Hematopoietic multipotent progenitor cell (in vitro differentiated cells): ENCODE measurements around the gene SYAP1. TPM values are rescaled to one million over a fixed set of nuclear protein-coding genes. Genes with fewer than 3 reads are reported as not detected.
"Not testable (repeated sequence)": the region's sequence is repeated elsewhere in the genome, so short reads cannot be mapped to it uniquely, and the experiment has no call there.

ENCODE experiments used
- DNase-seq, 3 donors: peaks; one replicate each; pipeline ENCODE4 v3.0.0-alpha.2; 2011 to 2015; ENCODE audit warnings: low read depth in 2 of 3, low spot score in 2 of 3
- total RNA-seq: library from RNA; depleted of rRNA; stranded (reverse); fragments of >200 nt; gene quantifications from one replicate; pipeline ENCODE4 v1.2.3, GENCODE V29; 2012

The SYAP1 gene, protein sequence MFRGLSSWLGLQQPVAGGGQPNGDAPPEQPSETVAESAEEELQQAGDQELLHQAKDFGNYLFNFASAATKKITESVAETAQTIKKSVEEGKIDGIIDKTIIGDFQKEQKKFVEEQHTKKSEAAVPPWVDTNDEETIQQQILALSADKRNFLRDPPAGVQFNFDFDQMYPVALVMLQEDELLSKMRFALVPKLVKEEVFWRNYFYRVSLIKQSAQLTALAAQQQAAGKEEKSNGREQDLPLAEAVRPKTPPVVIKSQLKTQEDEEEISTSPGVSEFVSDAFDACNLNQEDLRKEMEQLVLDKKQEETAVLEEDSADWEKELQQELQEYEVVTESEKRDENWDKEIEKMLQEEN
- 10.8 TPM for total RNA-seq

- peak; percentile 86 to 95 (median 94) for DNase-seq
Observed at GRCh38 chrX:16719334-16720084, at the start of gene SYAP1. Gene SYAP1 (plus strand): TSS chrX:16719612. CDS start chrX:16719725, 113 bp downstream.

DNA sequence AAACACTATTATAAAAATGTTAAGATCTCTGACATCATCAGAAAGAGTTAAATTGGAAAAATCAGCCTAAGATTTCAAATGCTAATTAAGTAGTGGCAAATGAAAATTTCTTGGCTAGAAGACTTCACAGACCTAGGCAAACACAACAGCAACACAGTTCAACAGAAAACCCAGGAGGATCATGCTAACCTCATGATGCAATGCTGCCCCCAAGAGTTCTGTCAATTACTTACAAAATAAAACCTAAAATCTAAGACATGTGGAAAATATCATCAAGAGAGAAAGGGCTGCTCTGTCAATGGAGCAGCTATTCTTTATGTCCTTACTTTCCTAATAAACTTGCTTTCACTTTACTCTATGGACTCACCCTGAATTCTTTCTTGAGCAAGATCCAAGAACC is 48.4 kb upstream of the SYAP1 start:
- peak in 2 of 3 donors; percentile 15 to 59 for DNase-seq

- DNase-seq, result no peak
Observed at GRCh38 chrX:16678689-16679088, 40.7 kb upstream of the SYAP1 start.

DNA sequence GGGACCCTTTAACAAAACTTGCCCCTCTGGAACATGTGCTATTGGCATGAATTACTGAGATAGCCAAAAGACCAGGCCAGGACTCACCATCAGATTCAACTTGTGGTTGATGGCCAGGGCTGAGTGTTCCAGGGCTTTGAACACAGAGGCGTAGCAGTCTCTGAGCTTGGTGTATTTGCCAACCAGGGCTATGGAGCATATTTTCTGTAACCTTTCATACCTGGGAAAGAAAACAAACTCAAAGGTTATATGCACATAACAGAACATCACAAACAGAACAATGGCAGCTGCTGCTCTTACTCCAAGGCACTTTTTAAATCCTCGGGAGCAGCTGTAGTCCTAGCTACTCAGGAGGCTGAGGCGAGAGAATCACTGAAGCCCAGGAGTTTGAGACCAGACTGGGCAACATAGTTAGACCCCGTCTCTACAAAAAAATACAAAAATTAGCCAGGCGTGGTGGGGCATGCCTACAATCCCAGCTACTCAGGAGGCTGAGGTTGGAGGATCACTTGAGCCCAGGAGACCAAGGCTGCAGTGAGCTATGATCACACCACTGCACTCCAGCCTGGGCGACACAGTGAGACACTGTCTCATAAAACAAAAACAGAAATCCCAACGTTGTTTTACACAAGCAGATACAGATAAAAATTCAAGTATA is 36.3 kb upstream of the SYAP1 start:
- DNase-seq, result no peak

- no peak for DNase-seq
Observed at GRCh38 chrX:16687514-16687913, 31.9 kb upstream of the SYAP1 start.

- DNase-seq, result peak in 1 of 3 donors; percentile 54
Observed at GRCh38 chrX:16695079-16695676, 24.2 kb upstream of the SYAP1 start.

GRCh38 chrX:16696956-16697355 is 22.5 kb upstream of the SYAP1 start:
- no peak for DNase-seq

- DNase-seq, result no peak
Observed at GRCh38 chrX:16699389-16699788, 20.0 kb upstream of the SYAP1 start.

DNA sequence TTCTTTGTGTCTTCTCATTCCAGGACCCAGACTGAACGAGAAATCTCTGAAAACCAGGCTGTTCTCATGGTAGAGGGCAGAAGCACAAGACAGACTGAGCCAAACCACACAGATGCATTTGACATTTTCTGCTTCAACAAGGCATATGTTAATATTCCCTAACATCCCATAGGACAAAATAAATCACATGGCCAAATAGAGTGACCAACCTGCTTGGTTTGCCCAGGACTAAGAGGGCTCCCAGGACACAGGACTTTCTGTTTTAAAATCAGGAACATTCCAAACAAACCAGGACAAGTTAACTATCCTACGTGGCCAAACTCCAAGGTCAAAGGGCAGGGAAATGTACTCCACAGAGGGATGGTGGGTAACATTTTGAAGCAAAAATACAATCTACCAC is 18.7 kb upstream of the SYAP1 start:
- DNase-seq, result no peak

DNA sequence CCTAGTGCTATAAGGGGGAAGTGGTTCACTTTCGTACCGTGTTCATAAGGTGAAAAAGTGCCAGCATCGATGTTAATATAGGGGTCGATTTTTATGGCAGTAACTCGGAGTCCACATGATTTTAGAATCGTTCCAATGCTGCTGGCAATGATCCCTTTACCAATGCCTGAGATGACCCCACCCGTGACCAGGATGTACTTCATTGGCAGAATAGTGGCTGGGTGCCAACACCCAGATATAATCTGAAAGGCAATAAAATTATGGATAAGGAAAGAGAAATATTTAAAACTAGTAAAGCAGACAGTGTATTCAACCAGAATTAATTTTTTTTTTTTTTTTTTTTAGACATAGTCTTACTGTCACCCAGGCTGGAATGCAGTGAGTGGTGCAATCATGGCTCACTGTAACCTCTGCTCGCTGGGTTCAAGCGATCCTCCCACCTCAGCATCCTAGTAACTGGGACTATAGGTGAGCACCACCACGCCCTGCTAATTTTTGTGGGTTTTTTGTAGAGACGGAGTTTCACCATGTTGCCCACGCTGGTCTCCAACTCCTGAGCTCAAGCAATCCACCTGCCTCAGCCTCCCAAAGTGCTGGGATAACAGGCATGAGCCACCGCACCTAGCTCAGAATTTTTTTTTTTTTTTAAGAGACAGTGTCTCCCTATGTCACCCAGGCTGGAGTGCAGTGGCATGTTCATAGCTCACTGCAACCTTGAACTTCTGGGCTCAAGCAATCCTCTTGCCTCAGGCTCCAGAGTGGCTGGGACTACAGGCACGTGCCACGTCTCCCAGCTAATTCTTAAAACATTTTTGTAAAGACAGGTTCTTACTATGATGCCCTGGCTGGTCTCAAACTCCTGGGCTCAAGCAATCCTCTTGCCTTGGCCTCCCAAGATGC is 16.5 kb upstream of the SYAP1 start:
- no peak for DNase-seq

DNA sequence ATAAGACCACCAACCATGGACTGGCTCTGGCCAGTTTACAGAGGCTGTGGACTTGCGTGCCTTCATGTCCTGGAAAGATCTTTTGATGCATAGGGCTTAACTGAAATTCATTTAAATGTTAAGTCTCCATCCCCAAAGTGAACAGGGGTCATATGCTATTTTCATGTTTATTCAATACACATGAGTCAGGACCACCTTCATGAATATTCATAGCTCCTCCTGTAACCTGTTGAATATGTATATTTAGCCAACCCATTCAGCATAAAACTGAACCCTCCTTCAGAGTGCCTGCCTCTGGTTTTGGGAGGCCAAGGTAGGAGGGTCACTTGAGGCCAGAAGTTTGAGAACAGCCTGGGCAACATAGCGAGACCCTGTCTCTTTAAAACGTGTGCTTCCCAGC is 14.0 kb upstream of the SYAP1 start:
- DNase-seq, result no peak

DNA sequence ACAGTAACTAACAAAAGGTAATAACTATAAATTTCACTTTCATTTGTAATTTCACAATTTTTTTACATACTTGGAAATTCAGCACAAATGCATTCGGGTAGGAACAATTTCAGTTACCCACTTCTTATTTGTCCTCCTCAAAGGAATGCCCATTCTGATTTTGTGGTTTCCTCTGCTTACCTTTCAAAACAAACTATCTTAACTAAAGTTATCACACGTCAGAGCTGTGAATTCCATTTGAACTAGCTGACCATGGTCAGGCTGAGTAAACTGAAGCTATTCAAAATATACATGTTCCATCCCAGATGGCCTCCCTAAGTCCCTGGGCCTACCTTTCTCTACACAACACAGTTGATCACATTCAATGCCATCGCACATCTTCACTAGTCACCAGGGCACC is 11.4 kb upstream of the SYAP1 start:
- no peak for DNase-seq

GRCh38 chrX:16711219-16711811 is 8.1 kb upstream of the SYAP1 start:
- DNase-seq, result no peak

DNA sequence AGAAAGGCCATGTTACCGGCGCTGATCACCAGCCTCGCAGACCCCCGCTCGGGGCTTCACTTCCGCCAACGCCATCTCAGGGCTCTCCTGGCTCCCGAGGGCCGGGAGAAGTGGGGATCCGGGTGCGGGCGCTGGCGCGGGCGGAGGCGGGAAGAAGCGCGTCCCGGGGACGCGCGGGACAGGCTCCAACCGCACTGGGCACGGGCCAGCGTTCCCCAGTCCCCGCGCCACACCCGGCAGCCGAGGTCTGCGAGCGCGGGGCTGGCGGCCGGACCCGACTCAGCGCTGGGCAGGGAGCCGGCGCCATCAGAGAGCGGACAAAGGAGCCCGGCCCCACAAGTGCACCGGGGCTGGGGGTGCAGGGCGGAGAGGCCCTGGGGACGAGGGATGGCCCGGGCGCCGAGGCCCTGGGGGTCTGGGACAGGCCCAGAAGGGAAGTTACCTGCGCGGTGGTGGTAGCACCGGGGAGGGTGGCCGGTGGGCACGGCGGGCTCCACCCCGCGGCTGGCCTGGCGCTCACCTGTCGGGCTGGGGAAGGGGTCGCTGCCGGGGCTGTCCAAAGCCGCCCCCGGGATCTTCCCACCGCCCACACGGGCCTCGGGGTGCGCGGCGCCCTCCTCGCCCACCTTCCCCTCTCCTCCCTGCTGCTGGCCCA is 7.4 kb upstream of the SYAP1 start:
- peak in 1 of 3 donors; percentile 7 for DNase-seq

GRCh38 chrX:16712548-16713155 is 6.8 kb upstream of the SYAP1 start, which contains the start of gene CTPS2:
Gene CTPS2 (minus strand): TSS chrX:16712669. CDS start chrX:16702902, 9,767 bp downstream.
- DNase-seq, result peak in 2 of 3 donors; percentile 56 to 67

DNA sequence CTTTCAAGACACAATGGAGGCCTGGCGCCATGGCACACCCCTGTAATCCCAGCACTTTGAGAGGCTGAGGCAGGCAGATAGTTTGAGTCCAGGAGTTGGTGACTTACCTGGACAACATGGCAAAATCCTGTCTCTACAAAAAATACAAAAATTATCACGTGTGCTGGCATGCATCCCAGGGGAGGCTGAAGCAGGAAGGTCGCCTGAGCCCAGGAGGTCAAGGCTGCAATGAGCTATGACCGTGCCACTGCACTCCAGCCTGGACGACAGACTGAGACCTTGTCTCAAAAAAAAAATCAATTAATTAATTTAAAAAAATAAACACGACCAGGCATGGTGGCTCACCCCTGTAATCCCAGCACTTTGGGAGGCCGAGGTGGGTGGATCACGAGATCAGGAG is 4.9 kb upstream of the SYAP1 start:
- DNase-seq, result no peak

GRCh38 chrX:16715638-16716037 is 3.8 kb upstream of the SYAP1 start:
- DNase-seq, result not testable (repeated sequence)

DNA sequence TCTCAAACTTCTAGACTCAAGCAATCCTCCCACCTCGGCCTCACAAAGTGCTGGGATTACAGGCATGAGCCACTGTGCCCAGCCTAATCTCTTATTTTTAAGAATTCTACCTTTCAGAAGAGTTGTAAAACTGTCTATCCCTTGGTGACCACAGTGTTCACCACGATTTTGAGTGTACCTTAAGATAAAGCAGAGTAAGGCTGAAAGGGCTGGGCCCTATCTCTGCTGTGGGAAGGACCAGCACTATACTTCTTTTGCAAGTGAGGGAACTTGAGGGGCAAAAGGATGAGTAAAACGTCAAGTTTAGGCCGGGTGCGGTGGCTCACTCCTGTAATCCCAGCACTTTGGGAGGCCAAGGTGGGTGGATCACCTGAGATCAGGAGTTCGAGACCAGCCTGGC is 3.0 kb upstream of the SYAP1 start:
- DNase-seq, result not testable (repeated sequence)
